NOMO-1 treated with DMSO at 0.1 percent for 48 hours (cell line): ENCODE results near the gene LDLR.
"Not testable (repeated sequence)": the region's sequence is repeated elsewhere in the genome, so short reads cannot be mapped to it uniquely, and the experiment has no call there.

ENCODE experiments used
- DNase-seq: peaks from one replicate; lab custom pipeline; 2025; ENCODE audit not compliant: unreplicated experiment; lab: John Stamatoyannopoulos, UW

Gene LDLR

GRCh38 chr19:11103667-11104066, 14.4 kb downstream of the LDLR start:
- DNase-seq, result not testable (repeated sequence)

GRCh38 chr19:11105014-11105636, 15.9 kb downstream of the LDLR start:
- DNase-seq, result no peak

GRCh38 chr19:11106477-11106876, 17.2 kb downstream of the LDLR start:
- no peak for DNase-seq

- DNase-seq, result no peak
Observed at GRCh38 chr19:11108746-11109145, 19.5 kb downstream of the LDLR start.

DNA sequence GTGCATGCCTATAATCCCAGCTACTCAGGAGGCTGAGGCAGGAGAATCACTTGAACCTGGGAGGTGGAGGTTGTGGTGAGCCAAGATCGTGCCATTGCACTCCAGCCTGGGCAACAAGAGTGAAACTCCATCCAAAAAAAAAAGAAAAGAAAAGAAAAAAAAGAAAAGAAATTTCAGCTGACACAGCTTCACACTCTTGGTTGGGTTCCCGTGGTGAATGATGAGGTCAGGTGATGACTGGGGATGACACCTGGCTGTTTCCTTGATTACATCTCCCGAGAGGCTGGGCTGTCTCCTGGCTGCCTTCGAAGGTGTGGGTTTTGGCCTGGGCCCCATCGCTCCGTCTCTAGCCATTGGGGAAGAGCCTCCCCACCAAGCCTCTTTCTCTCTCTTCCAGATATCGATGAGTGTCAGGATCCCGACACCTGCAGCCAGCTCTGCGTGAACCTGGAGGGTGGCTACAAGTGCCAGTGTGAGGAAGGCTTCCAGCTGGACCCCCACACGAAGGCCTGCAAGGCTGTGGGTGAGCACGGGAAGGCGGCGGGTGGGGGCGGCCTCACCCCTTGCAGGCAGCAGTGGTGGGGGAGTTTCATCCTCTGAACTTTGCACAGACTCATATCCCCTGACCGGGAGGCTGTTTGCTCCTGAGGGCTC, 22.0 kb downstream of the LDLR start:
- DNase-seq, result no peak

DNA sequence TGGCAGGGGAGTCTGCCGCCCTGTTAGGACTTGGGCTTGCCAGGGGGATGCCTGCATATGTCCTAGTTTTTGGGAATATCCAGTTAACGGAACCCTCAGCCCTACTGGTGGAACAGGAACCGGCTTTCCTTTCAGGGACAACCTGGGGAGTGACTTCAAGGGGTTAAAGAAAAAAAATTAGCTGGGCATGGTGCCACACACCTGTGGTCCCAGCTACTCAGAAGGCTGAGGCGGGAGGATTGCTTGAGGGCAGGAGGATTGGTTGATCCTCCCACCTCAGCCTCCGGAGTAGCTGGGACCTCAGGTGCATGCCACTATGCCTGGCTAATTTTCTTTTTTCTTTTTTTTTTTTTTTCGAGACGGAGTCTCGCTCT, 22.5 kb downstream of the LDLR start:
- no peak for DNase-seq

GRCh38 chr19:11113140-11113708, 24.0 kb downstream of the LDLR start:
- DNase-seq, result no peak

DNA sequence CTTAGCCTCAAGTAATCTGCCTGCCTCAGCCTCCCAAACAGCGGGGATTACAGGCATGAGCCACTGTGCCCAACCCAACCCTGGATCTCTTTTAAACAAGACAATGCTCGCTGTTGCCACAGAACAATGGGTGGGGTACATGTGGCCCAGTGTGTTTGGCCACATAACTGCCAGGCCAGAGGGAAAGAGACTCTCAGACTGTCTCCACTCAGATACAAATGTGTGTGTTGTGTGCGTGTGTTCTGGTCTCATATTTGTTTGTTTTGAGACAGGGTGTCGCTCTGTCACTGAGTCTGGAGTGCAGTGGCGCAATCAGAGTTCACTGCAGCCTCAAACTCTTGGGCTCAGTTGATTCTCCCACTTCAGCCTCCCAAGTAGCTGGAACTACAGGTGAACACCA, 25.8 kb downstream of the LDLR start:
- no peak for DNase-seq

DNA sequence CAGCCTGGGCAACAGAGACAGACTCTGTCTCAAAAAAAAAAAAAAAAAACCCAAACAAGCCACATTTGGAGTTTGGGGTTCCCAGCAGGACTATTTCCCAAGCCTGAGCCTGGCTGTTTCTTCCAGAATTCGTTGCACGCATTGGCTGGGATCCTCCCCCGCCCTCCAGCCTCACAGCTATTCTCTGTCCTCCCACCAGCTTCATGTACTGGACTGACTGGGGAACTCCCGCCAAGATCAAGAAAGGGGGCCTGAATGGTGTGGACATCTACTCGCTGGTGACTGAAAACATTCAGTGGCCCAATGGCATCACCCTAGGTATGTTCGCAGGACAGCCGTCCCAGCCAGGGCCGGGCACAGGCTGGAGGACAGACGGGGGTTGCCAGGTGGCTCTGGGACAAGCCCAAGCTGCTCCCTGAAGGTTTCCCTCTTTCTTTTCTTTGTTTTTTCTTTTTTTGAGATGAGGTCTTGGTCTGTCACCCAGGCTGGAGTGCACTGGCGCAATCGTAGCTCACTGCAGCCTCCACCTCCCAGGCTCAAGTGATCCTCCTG, 26.7 kb downstream of the LDLR start:
- DNase-seq, result no peak

GRCh38 chr19:11116507-11116906, 27.2 kb downstream of the LDLR start:
- no peak for DNase-seq

- not testable (repeated sequence) for DNase-seq
Observed at GRCh38 chr19:11121963-11122362, 32.7 kb downstream of the LDLR start.

- no peak for DNase-seq
Observed at GRCh38 chr19:11123114-11123513, 33.9 kb downstream of the LDLR start.

- DNase-seq, result not testable (repeated sequence)
Observed at GRCh38 chr19:11124157-11124556, 34.9 kb downstream of the LDLR start.

GRCh38 chr19:11125994-11126685, 36.9 kb downstream of the LDLR start:
- DNase-seq, result peak; percentile 35

DNA sequence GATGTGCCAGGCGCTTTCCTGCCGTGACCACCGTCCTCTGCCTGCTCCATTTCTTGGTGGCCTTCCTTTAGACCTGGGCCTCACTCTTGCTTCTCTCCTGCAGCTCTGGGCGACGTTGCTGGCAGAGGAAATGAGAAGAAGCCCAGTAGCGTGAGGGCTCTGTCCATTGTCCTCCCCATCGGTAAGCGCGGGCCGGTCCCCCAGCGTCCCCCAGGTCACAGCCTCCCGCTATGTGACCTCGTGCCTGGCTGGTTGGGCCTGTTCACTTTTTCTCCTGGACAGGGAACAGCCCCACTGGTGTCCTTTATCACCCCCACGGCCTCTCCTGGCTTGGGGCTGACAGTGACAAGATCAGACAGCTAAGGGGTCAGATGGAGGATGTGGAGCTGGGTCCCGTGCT, 38.6 kb downstream of the LDLR start:
- DNase-seq, result no peak

- peak; percentile 44 for DNase-seq
Observed at GRCh38 chr19:11130824-11131455, 41.7 kb downstream of the LDLR start.

GRCh38 chr19:11131471-11131870, 42.2 kb downstream of the LDLR start:
- no peak for DNase-seq

DNA sequence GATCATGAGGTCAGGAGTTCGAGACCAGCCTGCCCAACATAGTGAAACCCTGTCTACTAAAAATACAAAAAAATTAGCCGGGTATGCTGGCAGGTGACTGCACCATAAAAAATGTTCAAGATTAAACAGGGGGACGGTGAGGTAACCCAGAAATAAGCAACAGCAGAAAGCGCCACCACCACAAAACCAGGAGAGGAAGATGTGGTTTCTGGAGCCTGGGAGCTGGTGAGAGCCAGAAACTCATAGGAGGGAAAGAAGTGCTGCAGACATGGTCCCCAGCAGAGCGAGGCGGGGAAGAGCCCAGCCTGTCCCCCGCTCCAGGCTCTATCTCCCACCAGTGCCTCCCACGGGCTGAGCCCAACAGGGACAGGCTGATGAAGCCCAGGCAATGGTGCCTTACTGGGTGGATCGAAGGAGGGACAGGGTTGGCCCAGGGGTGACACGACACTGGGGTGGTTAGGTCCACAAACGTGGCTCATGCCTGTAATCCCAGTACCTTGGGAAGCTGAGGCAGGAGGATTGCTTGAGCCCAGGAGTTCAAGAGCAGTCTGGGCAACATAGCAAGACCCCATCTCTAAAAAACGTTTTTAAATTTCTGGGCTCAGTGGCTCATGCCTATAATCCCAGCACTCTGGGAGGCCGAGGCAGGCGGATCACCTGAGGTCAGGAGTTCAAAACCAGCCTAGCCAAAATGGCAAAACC, 47.3 kb downstream of the LDLR start:
- DNase-seq, result no peak

- DNase-seq, result peak; percentile 56
Observed at GRCh38 chr19:11137542-11138384, 48.5 kb downstream of the LDLR start.
